Activated naive CD8-positive, alpha-beta T cell treated with anti-CD3 and anti-CD28 coated beads for 36 hours (primary cell): ENCODE measurements around the gene ROMO1. TPM values are rescaled to one million over a fixed set of nuclear protein-coding genes. Genes with fewer than 3 reads are reported as not detected.

Source experiments
- DNase-seq: peaks from one replicate; pipeline ENCODE4 v3.0.0; 2021
- H3K27ac Mint-ChIP-seq: one replicate; pipeline ENCODE4 v1.8.0; 2022; ENCODE audit warnings: mild to moderate bottlenecking, moderate library complexity, mixed read lengths
- H3K27me3 Mint-ChIP-seq: one replicate; pipeline ENCODE4 v1.8.0; 2022; ENCODE audit warnings: mild to moderate bottlenecking, mixed read lengths
- H3K36me3 Mint-ChIP-seq: one replicate; pipeline ENCODE4 v1.8.0; 2021; ENCODE audit warnings: mild to moderate bottlenecking, mixed read lengths
- H3K4me1 Mint-ChIP-seq: one replicate; pipeline ENCODE4 v1.8.0; 2021; ENCODE audit warnings: mixed read lengths
- H3K4me3 Mint-ChIP-seq: one replicate; pipeline ENCODE4 v1.8.0; 2022; ENCODE audit warnings: mild to moderate bottlenecking, moderate library complexity, mixed read lengths
- H3K9me3 Mint-ChIP-seq: one replicate; pipeline ENCODE4 v1.8.0; 2022; ENCODE audit warnings: mixed read lengths
- total RNA-seq, 2 experiments: library from RNA; stranded (reverse); gene quantifications; one replicate each; pipeline ENCODE4 v1.2.3, GENCODE V29; 2021

The ROMO1 gene
- total RNA-seq, 2 experiments from 2014 or later, result 121 to 137 TPM

DNA sequence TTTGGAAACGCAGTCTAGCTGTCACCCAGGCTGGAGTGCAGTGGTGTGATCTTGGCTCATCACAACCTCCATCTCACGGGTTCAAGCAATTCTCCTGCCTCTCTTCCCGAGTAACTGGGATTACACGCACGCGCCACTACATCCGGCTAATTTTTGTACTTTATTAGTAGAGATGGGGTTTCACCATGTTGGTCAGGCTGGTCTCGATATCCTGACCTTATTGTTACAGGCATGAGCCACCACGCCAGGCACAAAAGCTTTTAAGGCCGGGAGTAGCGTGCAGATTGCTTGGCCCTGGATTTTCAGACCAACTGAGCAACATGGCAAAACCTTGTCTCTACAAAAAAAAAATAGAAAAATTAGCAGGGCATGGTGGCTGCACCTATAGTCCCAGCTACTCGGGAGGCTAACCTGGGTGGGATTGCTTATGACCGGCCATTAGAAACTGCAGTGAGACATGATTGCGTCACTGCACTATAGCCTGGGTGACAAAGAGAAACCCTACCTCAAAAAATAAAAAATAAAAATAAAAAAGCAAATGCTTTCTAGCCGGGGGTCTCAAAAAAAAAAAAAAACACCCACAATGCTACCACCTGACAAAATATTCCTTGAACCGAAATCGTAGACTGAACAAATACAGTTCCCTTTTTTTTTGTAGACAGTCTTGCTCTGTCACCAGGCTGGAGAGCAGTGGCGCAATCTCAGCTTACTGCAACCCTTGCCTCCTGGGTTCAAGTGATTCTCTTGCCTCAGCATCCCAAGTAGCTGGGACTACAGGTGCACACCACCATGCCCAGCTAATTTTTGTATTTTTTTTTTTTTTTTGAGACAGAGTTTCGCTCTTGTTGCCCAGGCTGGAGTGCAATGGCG lies 27.9 kb downstream of the ROMO1 start:
- DNase-seq, result no peak
- Mint-ChIP-seq H3K27ac (no peak overlapping the region), H3K4me1 (peaks cover 40% of the 10 kb centered on the region), H3K27me3 (no peaks in the 10 kb centered on the region), H3K9me3 (no peaks in the 10 kb centered on the region), H3K36me3 (peaks cover 44% of the 10 kb centered on the region), H3K4me3 (no peak overlapping the region)

DNA sequence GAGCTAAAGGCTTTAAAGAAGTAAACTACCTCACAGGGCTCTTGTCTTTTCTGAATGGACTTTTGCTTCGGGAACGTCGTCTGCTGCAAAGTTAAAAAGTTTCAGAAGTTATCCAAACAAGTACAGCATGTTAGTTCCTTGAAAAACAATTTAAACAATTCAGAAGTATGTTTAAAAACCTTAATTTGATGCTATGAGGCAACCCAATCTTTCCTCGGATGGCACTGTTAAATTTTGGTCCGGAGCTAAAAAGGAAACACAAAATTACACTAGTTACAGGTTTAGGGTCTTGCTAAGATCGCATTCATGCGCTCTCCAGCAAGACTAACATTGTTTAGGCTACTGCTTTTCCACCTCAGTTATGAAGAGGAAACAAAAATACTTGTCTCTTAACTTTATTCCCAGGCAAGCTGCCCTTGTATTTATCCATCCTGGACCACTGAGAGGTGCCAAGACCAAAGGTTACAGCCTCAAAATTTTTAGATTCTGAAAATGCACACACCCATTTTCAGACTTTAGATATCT lies 30.1 kb downstream of the ROMO1 start:
- H3K36me3 Mint-ChIP-seq, result peaks cover 43% of the 10 kb centered on the region
- H3K4me3 Mint-ChIP-seq, result no peak overlapping the region
- H3K27ac Mint-ChIP-seq, result no peak overlapping the region

DNA sequence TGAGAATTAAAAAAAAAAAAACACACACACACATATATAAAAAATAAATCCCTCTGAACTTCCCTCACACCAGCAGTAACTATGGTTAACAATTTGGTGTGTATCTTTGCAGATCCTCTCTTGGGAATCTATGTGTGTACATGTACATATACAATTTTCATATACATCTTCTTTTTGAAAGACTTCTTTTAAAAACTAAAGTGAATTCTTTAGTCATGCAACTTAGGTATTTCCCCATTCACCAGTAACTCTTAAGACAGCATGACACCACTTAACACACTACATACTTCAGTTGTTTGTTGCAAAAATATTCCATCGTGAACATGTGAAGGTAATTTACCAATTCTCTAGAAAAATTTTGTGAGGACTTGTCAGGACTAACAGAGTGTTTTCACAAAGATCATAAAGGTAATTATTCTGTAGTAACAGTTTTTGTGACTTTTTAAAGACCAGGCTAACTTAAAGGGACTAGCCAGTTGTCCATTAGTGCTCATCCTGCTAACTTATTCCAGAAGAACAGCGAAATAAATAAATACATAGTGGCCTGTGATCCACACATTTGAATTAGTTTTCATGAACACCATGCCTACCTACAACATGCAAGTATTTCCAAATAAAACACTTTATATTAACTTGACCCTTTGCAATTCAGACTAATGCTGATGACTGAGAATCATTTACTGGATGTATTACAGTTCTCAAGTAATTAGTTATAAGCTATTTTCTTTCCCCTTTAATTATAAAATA lies 30.8 kb downstream of the ROMO1 start:
- Mint-ChIP-seq H3K36me3 (peaks cover 44% of the 10 kb centered on the region), H3K27me3 (peaks cover 3% of the 10 kb centered on the region), H3K9me3 (no peaks in the 10 kb centered on the region), H3K4me1 (peaks cover 45% of the 10 kb centered on the region), H3K4me3 (no peak overlapping the region), H3K27ac (peak overlapping the region; percentile 25)
- DNase-seq, result no peak

More for the DNA sequence above, 30.1 kb downstream of the ROMO1 start:
- DNase-seq, result no peak
- H3K27me3 Mint-ChIP-seq, result peaks cover 3% of the 10 kb centered on the region
- no peaks in the 10 kb centered on the region for H3K9me3 Mint-ChIP-seq
- H3K4me1 Mint-ChIP-seq, result peaks cover 43% of the 10 kb centered on the region

DNA sequence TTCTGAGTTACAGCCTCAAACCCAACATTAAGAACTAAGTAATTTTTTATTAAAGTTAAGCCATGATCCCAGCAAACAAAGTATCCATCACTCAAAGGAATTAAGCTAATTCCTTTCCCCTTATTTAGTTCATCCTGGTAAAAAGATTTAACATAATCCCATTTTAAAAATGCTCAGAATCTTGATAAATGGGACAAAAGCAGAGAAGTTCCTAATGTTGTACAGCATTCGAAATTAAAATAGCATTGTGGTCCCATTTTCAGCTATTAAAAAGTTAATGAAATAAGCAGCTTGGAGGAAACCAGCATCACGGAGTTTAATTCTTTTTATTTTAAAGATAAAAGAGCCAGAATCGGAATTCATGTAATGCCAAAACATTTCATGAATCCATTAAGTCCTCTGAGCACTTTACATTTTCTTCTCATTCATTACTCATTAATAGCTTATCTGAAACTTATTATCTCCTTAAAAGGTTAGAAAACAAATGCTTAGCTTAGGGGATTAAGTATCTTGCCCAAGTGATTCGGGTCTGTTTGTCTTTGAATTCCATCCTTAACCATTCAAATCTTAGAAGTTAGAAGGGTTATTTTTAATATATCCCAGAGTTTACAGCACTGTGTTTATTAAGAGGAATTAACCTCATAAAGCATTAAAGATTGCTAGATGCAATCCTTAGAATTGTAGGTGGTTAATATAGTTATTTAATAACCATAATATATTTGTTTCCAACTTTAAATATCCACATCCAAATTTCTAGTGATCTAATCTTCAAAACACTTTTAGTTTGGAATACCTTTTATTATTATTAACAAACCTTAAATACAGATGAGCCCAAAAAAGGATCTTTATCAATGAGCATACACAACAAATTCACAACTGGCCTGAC lies 31.6 kb downstream of the ROMO1 start:
- no peak overlapping the region for H3K27ac Mint-ChIP-seq
- DNase-seq, result no peak
- peaks cover 3% of the 10 kb centered on the region for H3K27me3 Mint-ChIP-seq
- H3K9me3 Mint-ChIP-seq, result no peaks in the 10 kb centered on the region
- peaks cover 42% of the 10 kb centered on the region for H3K36me3 Mint-ChIP-seq
- no peak overlapping the region for H3K4me3 Mint-ChIP-seq
- peaks cover 48% of the 10 kb centered on the region for H3K4me1 Mint-ChIP-seq

DNA sequence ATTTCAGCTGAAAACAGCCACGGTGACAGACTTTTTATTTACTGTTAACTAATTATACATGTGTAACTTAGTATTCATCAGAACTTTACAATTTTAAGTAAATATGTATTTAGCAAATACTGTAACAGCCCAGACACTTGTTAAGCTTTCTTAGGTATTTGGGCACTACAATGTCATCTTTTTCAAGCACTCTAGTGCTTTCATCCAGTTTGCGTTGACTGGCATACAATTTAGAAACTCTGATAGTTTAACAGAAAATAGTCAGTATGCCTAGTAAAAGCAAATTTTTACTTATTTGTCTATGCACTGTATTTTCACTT lies 32.2 kb downstream of the ROMO1 start:
- no peak overlapping the region for H3K27ac Mint-ChIP-seq
- no peaks in the 10 kb centered on the region for H3K9me3 Mint-ChIP-seq
- H3K36me3 Mint-ChIP-seq, result peaks cover 42% of the 10 kb centered on the region
- peaks cover 3% of the 10 kb centered on the region for H3K27me3 Mint-ChIP-seq
- no peak for DNase-seq
- peaks cover 52% of the 10 kb centered on the region for H3K4me1 Mint-ChIP-seq
- no peak overlapping the region for H3K4me3 Mint-ChIP-seq

DNA sequence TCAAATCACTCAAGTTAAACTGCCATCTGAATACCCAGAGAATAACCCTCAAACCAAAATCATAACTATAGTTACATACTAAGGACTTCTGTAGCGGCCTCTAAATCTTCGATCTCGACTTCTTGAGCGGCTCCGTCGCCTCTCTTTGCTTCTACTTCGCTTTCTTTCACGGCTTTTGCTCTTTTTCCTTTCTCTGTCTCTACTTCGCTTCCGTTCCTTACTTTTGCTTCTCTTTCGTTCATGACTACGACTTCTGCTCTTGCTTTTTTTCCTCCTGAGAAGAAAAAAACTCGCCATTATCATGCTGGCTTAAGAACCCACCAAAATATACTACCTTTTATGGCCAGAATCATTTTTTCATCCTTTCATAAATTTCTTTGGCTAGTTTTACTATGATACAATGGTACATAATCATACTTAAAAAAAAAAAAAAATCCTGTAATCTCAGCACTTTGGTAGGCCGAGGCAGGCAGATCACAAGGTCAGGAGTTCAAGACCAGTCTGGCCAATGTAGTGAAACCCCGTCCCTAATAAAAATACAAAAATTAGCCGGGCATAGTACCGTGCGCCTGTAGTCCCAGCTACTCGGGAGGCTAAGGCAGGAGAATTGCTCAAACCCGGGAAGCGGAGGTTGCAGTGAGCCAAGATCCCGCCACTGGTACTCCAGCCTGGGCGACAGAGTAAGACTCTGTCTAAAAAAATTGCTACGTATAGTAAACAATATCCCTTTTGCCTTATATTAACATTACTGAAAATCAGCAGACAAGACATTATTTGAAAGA lies 32.8 kb downstream of the ROMO1 start:
- H3K36me3 Mint-ChIP-seq, result peaks cover 38% of the 10 kb centered on the region
- no peaks in the 10 kb centered on the region for H3K9me3 Mint-ChIP-seq
- H3K4me3 Mint-ChIP-seq, result peak overlapping the region; percentile 12
- H3K4me1 Mint-ChIP-seq, result peaks cover 52% of the 10 kb centered on the region
- peak overlapping the region; percentile 4 for H3K27ac Mint-ChIP-seq
- H3K27me3 Mint-ChIP-seq, result peaks cover 3% of the 10 kb centered on the region
- no peak for DNase-seq

DNA sequence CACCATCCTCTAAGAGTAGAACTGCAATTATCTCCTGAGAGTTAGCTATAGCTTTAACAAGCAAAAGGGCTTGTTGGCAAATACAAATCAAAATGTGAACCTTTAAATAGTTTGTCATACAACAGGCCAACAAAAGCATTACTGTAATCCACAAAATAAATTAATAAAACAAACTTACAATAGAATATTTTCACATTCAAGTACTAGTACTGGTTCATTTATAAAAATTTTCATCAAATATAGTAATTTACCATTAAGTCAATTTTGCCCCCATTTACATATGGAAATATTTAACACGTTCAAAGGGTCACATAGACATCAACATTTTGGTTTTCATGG lies 33.4 kb downstream of the ROMO1 start:
- peaks cover 43% of the 10 kb centered on the region for H3K36me3 Mint-ChIP-seq
- H3K9me3 Mint-ChIP-seq, result no peaks in the 10 kb centered on the region
- H3K4me3 Mint-ChIP-seq, result peak overlapping the region; percentile 48
- peaks cover 53% of the 10 kb centered on the region for H3K4me1 Mint-ChIP-seq
- no peak for DNase-seq
- peaks cover 3% of the 10 kb centered on the region for H3K27me3 Mint-ChIP-seq
- H3K27ac Mint-ChIP-seq, result no peak overlapping the region

DNA sequence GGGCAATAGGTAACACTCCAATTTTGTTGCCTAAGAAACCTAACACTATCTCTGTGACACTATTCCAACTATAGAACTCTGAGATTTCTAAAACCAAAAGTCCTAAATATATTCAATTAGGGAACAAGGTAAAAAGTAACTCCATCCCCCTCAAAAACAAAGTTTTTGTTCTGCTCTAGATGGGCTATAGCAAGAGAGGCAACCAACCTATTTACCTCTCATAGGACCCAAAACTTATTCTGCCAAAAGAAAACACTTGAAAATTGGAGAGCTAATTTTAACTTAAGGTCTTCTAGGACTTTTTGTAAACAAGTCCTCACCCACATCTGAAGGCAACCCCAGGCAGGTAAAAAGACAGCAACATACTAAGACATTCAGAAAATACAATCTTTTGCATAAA lies 35.2 kb downstream of the ROMO1 start:
- peaks cover 58% of the 10 kb centered on the region for H3K36me3 Mint-ChIP-seq
- peak overlapping the region; percentile 61 for H3K27ac Mint-ChIP-seq
- H3K27me3 Mint-ChIP-seq, result peaks cover 3% of the 10 kb centered on the region
- peak overlapping the region; percentile 45 for H3K4me3 Mint-ChIP-seq
- no peak for DNase-seq
- peaks cover 65% of the 10 kb centered on the region for H3K4me1 Mint-ChIP-seq
- H3K9me3 Mint-ChIP-seq, result no peaks in the 10 kb centered on the region

DNA sequence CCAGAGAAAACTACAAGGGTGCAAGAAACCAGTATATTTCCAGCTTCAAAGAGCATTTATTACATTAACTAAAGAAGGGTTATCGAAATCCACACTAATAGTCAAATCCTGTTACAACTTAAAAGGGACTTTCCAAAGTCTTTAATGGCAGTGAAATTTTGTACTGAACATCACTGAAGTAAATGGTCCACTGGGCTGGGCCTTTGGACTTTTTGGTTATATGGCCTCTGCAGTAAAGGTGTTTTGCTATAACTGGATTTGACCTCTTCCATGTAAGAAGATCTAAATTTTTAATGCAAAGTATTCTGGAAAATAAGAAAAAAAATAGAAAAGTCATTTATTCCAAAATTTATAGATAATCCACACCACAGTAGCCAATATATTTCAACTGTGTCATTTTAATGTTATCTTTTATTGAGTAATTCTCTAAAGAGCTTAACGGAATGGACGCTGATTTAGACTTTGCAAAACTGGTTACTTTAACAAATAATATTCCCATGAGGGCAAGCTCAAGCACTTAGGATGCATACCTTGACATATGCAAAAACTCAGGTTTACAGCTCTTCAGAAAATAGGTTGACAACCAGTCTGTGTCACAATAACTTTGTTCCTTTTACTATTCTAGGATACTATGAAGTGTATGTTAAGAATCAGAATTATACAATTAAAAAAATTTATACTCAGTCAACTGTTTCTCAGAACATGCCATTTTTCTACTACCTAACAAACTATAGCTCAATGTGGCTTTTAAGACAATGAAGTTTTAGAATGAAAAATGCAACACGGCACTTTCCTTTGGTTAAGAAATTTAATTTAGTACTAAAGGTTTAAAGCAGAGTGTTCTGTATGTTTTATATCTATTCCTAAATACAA lies 35.8 kb downstream of the ROMO1 start:
- no peak for DNase-seq
- peaks cover 65% of the 10 kb centered on the region for H3K4me1 Mint-ChIP-seq
- no peaks in the 10 kb centered on the region for H3K9me3 Mint-ChIP-seq
- peaks cover 3% of the 10 kb centered on the region for H3K27me3 Mint-ChIP-seq
- H3K4me3 Mint-ChIP-seq, result peak overlapping the region; percentile 45
- H3K27ac Mint-ChIP-seq, result peak overlapping the region; percentile 61
- H3K36me3 Mint-ChIP-seq, result peaks cover 60% of the 10 kb centered on the region

DNA sequence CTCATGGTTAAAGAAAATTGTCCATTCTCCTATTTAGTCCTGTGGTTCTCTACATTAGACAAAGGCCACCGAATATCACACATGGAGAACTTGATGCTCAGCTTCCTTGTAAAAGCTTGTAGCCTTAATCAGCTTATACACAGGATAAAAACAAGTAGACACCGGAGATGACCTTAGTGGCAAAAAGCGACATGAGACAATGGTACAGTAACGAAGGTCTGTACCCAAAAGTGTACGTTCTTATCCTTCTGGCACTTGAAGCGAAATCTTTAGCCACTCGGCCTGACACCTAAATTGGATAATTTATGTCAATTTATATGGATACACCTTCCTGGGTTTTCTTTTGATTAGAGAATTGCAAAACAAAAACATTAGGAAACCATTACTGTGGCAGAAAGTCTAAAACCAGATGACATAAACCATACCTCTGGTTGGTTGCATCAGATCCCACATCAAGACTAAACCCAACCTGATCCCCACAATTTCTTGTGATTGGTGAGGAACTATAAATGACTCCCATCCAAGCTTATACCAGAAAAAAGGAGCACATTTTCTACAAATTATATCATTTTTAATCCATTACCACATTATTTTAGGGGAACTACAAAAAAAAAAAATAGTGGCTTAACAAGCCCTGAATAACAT lies 36.7 kb downstream of the ROMO1 start:
- H3K27ac Mint-ChIP-seq, result peak overlapping the region; percentile 80
- no peaks in the 10 kb centered on the region for H3K9me3 Mint-ChIP-seq
- H3K4me3 Mint-ChIP-seq, result peak overlapping the region; percentile 67
- H3K27me3 Mint-ChIP-seq, result peaks cover 3% of the 10 kb centered on the region
- H3K4me1 Mint-ChIP-seq, result peaks cover 61% of the 10 kb centered on the region
- DNase-seq, result no peak
- H3K36me3 Mint-ChIP-seq, result peaks cover 66% of the 10 kb centered on the region

DNA sequence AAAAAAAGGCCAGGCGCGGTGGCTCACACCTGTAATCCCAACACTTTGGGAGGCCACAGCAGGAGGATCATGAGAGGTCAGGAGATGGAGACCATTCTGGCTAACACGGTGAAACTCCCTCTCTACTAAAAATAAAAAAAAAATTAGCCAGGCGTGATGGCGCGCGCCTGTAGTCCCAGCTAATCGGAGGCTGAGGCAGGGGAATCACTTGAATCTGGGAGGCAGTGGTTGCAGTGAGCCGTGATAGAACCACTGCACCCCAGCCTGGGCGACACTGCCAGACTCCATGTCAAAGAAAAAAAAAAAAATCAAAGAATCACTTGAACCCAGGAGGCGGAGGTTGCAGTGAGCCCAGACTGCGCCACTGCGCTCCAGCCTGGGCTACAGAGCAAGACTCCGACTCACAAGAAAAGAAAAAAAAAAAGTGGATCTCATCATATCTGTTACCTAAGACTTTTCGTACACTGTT lies 38.7 kb downstream of the ROMO1 start:
- DNase-seq, result no peak
- Mint-ChIP-seq H3K4me3 (peak overlapping the region; percentile 78), H3K27ac (peak overlapping the region; percentile 83), H3K36me3 (peaks cover 74% of the 10 kb centered on the region), H3K27me3 (peaks cover 11% of the 10 kb centered on the region), H3K4me1 (peaks cover 52% of the 10 kb centered on the region), H3K9me3 (no peaks in the 10 kb centered on the region)

DNA sequence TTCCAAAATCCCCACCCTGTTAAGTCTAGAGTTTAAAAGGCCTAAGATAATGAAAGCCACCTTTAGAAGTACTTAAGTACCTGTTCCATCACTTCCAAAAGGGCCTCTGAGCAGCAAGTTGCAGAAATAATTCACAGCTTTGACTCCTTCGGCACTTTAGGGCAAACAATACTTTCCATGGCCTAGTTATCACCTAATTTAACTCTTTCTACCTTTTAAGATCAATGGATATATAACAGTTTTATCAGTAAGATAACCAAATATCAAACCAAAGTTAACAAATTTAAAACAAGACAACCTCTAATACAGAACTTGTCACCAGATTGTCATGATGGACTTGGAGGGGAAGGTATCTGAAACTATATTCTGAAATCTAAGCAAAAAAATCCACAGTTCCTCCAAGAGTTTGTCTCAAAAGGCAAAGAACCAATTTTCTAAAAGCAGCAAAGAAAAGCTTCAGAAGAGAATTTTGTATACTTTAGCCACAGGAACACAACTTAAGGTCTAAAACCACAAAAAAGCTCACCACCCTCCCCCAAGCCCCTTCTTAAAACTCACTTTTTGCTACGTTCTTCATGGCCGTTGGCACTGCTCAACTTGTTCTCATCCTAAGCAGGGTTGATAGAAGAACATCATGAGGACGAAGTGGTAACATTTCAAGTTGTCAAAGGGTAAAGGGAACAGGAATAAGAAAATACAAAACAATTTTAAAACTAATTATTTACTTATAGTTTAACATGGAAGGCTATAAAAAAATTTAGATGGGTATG lies 39.4 kb downstream of the ROMO1 start:
- Mint-ChIP-seq H3K4me1 (peaks cover 49% of the 10 kb centered on the region), H3K27me3 (peaks cover 8% of the 10 kb centered on the region), H3K36me3 (peaks cover 70% of the 10 kb centered on the region), H3K9me3 (no peaks in the 10 kb centered on the region), H3K4me3 (peak overlapping the region; percentile 78), H3K27ac (peak overlapping the region; percentile 83)
- no peak for DNase-seq
